Measurements from ENCODE around the gene ORMDL3.

DNA sequence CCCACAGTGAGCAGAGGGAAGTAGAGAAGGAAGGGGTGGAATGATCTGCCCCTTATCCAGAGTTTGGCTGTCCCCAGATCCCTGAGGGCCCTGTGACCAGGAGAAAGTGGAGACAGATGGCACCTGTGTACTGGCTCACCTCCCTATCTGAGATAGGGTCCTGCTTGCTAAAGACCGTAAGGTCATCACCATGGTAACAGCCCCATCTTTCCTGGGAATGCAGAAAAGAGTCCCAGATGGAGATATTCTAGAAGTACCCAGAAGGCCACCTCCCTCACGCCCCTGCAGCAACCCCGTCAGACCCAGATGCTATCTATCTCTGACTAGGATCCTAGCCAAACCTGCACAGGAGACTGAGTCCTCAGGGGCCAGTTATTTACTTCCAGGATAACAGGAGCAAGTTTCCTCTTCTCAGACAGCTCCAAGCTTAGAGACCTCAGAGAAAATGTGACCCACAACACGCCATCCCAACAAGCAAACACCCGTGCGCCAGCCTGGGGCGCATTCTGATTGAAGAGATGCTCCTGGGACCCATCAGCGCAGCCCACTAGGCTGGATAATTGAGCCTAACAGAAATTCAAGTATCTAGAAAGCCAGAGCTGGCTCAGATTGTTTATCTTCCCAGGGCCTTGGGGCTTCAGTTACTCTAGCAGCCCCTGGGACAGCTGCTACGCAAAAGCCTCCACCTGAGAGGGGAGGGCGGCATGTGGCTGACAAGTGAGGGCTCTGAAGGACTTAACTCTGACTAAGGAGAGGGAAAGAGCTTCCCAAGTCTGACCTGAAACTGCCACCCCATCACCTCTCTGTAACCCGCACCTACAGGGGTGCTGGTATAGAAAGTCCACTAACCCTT lies 1.9 kb downstream of the ORMDL3 start:
- TF ChIP-seq, protein P1, sequence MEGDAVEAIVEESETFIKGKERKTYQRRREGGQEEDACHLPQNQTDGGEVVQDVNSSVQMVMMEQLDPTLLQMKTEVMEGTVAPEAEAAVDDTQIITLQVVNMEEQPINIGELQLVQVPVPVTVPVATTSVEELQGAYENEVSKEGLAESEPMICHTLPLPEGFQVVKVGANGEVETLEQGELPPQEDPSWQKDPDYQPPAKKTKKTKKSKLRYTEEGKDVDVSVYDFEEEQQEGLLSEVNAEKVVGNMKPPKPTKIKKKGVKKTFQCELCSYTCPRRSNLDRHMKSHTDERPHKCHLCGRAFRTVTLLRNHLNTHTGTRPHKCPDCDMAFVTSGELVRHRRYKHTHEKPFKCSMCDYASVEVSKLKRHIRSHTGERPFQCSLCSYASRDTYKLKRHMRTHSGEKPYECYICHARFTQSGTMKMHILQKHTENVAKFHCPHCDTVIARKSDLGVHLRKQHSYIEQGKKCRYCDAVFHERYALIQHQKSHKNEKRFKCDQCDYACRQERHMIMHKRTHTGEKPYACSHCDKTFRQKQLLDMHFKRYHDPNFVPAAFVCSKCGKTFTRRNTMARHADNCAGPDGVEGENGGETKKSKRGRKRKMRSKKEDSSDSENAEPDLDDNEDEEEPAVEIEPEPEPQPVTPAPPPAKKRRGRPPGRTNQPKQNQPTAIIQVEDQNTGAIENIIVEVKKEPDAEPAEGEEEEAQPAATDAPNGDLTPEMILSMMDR (conservative IDR thresholded peaks at IDR 0.05 in 1 of 2, IDR thresholded peaks at IDR 0.05 in 1 of 2; ENCODE audit: low read depth in 1 of 2, low read length in 2 of 2), result no peak
- no peak for TF ChIP-seq EZH2 (IDR thresholded peaks at IDR 0.05; ENCODE audit: low read length, missing control alignments)
